GM21825 (cell line): ENCODE data around the gene SCYL2.

Experiments used
- ATAC-seq: cut with Tn5 transposase; IDR thresholded peaks from one replicate; pipeline ENCODE4 v1.9.1; 2021; ENCODE audit warnings: mild to moderate bottlenecking, moderate library complexity; ENCODE audit not compliant: unreplicated experiment

The SCYL2 gene

DNA sequence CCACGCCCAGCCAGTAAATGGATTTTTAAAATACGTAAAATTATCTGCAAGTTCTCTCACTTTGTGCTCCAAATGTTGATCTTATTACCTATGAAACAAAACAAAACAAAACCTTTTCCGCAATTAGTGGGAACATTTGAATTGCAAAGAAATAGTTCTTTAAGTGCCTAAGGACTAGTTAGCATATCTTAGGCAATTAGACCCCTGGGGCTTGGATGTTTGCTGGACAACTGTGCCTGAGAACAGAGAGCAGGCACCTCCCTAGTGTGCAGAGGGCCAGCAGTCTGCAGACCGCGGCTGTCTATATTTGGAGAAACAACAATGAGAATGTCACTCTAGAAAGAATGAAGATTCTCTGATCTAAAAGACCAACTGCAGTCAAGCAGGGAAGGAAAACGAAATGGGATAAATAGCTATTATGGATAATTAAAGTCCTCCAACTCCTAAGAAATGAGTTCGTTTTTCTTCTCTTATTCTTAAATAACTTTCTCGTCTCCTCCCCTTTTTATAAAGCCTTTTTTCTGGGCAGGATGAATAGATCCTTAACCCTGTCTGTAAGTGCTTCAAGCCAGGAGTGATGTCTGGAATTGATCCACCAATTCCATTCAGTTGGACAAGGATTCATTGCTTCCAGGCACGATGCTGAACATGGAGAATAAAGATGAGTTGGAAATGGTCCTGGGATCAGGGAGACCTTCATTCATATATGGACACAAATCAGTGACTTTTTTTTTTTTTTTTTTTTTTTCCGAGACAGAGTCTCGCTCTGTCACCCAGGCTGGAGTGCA, 106.1 kb downstream of the SCYL2 start:
- ATAC-seq = no peak

DNA sequence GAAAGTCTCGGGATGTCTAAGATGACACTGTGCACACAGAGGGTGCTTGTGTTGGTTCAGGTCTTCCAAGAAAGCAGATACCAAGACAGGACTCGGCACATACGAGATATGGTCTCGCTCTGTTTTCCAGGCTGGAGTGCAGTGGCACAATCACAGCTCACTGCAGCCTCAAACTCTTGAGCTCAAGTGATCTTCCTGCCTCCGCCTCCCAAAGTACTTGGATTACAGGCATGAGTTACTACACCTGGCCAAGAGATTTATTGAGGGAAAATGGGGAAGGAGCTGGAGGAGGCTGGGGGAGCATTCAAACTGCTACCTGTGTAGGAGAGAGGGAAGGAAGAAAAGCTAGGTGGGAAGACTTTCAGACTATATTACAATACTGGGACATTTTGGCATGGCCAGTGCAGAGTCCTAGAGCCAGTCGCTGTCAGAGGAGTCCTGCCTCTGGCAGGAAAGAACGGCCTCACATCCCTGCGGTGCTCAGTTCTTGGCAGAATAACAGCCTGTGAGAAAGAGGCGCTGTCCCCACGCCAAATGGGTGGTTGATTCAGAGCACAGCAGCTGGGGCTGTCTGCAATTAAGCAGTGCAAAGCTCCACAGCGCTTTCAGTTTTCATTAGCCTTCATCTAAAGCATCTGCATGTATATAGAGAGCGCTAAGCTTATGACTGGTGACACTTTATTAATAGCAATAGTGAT, 108.2 kb downstream of the SCYL2 start:
- no peak for ATAC-seq

DNA sequence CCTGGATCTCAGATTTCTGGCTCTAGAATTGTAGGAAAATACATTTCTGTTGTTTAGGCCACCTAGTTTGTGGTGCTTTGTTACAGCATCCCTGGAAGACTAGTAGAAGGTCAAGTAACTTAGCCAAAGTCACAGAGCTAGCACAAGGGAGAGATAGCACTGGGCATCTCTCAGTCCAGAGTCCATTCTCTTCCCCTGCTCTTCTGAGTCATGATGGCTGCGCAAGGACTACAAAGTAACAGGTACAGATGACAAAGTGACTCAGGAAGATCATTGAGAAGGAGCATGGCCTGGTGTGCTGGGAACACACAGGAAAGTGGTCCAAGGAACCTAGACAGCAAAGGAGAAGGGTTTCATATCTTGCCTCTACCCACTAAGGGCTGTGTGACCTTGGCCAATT, 109.2 kb downstream of the SCYL2 start:
- ATAC-seq = no peak

DNA sequence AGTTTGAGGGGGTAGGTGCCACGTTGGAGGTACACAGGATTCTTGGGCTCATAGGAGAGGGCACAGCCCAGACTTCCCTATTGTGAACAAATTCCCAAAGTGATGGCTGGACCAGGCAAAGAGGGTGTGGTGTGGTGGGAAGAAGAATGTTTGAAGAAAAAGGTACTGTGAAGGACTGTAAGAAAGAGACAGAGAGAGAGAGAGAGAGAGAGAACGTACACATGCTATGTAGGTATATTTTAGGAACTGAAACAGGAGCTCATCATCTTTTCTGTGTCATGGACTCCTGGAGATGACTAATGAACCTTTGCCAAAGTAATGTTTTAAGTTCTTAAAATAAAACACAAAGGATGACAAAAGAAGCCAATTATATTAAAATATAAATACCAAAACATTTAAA, 114.4 kb downstream of the SCYL2 start:
- no peak for ATAC-seq

DNA sequence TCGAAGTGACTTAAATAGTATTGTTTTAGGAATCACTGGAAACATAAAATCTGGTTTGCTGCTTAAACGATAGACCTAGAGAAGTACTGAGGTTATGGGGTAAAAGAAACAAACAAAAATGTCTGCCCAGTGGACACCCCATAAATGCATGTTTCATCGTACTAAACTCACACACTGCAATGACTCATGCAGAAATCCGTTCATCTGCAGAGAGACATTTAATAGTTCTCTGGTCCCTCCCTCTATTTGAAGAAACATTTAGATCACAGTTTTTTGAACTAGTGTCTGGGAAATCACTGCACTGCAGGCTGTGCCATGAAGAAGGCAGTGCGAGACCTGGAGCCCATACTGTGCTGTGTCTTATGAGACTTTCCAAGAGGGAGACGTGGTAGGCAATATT, 115.4 kb downstream of the SCYL2 start:
- ATAC-seq = no peak

DNA sequence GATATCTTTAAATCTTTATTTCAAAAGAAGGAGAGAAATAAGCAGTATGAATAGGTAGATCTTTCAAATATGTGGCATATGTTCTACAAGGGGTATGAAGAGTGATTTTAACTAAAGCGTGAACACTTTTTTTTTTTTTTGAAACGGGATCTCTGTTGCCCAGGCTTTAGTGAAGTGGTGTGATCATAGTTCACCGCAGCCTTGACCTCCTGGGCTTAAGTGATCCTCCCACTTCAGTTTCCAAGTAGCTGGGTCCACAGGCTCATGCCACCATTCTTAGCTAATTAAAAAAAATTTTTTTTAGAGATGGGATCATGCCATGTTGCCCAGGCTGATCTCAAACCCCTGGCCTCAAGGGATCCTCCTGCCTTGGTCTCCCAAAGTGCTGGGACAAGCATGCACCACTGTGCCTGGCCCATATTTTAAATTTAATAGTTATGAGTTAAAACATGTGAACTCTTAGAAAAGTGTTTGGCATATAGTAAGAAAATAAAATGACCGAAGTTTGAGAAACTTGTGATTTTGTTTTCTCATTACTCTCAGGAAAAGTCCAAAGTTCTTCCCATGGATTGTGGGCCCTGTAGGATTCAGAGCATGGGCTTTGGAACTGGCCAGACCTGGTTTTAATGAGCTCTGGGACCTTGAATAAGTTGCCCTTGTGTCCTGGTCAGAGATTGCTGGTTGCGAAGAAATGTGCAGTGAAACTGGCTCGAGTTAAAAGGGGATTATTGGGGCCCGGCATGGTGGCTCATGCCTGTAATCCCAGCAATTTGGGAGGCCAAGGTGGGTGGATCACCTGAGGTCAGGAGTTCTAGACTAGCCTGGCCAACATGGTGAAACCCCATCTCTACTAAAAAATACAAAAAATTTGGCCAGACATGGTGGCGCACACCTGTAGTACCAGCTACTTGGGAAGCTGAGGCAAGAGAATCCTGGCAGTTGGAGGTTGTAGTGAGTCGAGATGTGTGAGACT, 116.9 kb downstream of the SCYL2 start:
- ATAC-seq = no peak

DNA sequence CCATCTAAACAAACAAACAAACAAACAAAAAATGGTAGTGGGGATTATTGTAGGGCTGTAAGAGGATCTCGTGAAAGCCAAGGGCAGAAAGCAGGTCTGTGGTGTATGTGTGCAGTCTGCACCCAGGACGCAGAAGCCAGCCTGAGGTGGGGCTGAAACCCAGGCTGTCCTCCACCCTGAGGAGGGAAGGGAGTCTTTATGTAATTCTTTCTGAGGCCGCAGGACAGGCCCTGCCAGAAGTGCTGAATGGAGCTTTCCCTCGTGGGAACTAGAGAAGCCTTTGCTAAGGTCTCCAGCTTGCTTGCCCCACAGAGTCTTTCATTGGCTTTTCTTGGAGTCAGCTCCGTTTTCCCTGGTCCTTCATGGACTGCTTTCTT, 117.6 kb downstream of the SCYL2 start:
- ATAC-seq = no peak

DNA sequence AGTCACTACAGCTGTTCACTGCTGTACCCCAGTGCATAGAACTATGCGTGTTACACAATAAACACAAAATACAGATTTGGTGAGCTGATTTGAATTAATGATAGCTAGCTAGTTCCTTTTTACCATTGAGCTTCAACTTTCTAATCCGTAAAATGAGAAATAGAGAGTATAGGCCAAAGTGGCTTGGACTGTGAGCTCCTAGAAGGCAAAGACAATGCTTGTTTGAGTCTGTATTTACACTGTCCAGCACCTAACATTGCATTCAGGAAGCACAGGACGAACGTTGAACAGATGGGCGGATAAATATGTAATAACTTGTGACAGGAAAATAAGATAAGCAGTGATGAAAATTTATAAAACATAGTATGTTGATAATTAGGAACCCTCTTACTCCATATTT, 121.4 kb downstream of the SCYL2 start:
- ATAC-seq = no peak
